MM.1S (cell line): ENCODE measurements around the gene PMEPA1.

ENCODE experiments used
- DNase-seq: peaks from one replicate; pipeline ENCODE4 v3.0.0-alpha.2; 2015
- H2AFZ ChIP-seq: fragments of 300-600 bp; sonication (generic); 2 replicates; pipeline ENCODE4 v1.6.0; 2016; ENCODE audit warnings: antibody characterized with exemption, low read length
- H3F3A ChIP-seq: fragments of 300-600 bp; sonication (generic); 2 replicates; pipeline ENCODE4 v1.6.1; 2016; ENCODE audit warnings: mild to moderate bottlenecking, antibody characterized with exemption, low read length, moderate library complexity, mixed read lengths; ENCODE audit not compliant: insufficient read depth
- H3K27ac ChIP-seq: fragments of 300-600 bp; sonication (generic); 2 replicates; pipeline ENCODE4 v1.5.1; 2016; ENCODE audit warnings: mild to moderate bottlenecking, low read length
- H3K27me3 ChIP-seq: fragments of 300-600 bp; sonication (generic); replicated peaks from 2 replicates; pipeline ENCODE4 v1.6.0; 2016; ENCODE audit warnings: low read length; ENCODE audit not compliant: insufficient read depth
- H3K36me3 ChIP-seq: fragments of 300-600 bp; sonication (generic); replicated peaks from 2 replicates; pipeline ENCODE4 v1.6.1; 2016; ENCODE audit warnings: mild to moderate bottlenecking, low read length, mixed read lengths; ENCODE audit not compliant: insufficient read depth
- H3K4me1 ChIP-seq: fragments of 300-600 bp; sonication (generic); 2 replicates; pipeline ENCODE4 v1.6.1; 2016; ENCODE audit warnings: low read length, mixed read lengths
- H3K4me2 ChIP-seq: fragments of 300-600 bp; sonication (generic); 2 replicates; pipeline ENCODE4 v1.6.0; 2016; ENCODE audit warnings: low read depth, low read length
- H3K4me3 ChIP-seq: fragments of 300-600 bp; sonication (generic); 2 replicates; pipeline ENCODE4 v1.5.1; 2016; ENCODE audit warnings: low read length, mixed read lengths
- H3K79me2 ChIP-seq: fragments of 300-600 bp; sonication (generic); 2 replicates; pipeline ENCODE4 v1.6.1; 2016; ENCODE audit warnings: mixed run types, low read length, mixed read lengths
- H3K9ac ChIP-seq: fragments of 300-600 bp; sonication (generic); 2 replicates; pipeline ENCODE4 v1.6.1; 2016; ENCODE audit warnings: low read length, mixed read lengths
- H3K9me2 ChIP-seq: fragments of 300-600 bp; sonication (generic); replicated peaks from 2 replicates; pipeline ENCODE4 v1.6.1; 2016; ENCODE audit warnings: mild to moderate bottlenecking, low read length, mixed read lengths; ENCODE audit not compliant: insufficient read depth
- H3K9me3 ChIP-seq: fragments of 300-600 bp; sonication (generic); replicated peaks from 2 replicates; pipeline ENCODE4 v1.6.1; 2016; ENCODE audit warnings: mild to moderate bottlenecking, low read length, mixed read lengths; ENCODE audit not compliant: insufficient read depth
- H4K20me1 ChIP-seq: fragments of 300-600 bp; sonication (generic); 2 replicates; pipeline ENCODE4 v1.6.1; 2016; ENCODE audit warnings: mild to moderate bottlenecking, low read length, moderate library complexity, mixed read lengths; ENCODE audit not compliant: insufficient read depth
- CTCF ChIP-seq: fragments of 300-600 bp; sonication (generic); IDR thresholded peaks from 2 replicates; pipeline ENCODE4 v1.5.1; 2016; ENCODE audit warnings: antibody characterized with exemption, low read length, mixed read lengths
- EZH2 ChIP-seq: fragments of 300-600 bp; sonication (generic); optimal IDR thresholded peaks from 2 replicates; pipeline ENCODE3; 2017; ENCODE audit warnings: low read depth, mild to moderate bottlenecking, antibody characterized with exemption, low read length, mixed read lengths
- EZH2phosphoT487 ChIP-seq: fragments of 300-600 bp; sonication (generic); IDR thresholded peaks from 2 replicates; pipeline ENCODE4 v1.6.1; 2018; ENCODE audit warnings: antibody characterized with exemption, low read length

Gene PMEPA1

GRCh38 chr20:57651881-57652605, 57.8 kb downstream of the PMEPA1 start:
- Histone ChIP-seq H3K79me2 (no peaks in the 10 kb centered on the region), H3K27ac (no peak overlapping the region), H3K27me3 (peaks cover 22% of the 10 kb centered on the region; the same call in 1 of the 2 replicates), H3F3A (no peaks in the 10 kb centered on the region), H3K4me2 (no peak overlapping the region), H3K9me2 (no peaks in the 10 kb centered on the region), H3K9me3 (no peaks in the 10 kb centered on the region), H3K4me1 (no peaks in the 10 kb centered on the region), H3K4me3 (no peak overlapping the region), H4K20me1 (no peaks in the 10 kb centered on the region), H3K36me3 (no peaks in the 10 kb centered on the region), H2AFZ (no peak overlapping the region), H3K9ac (no peak overlapping the region)
- TF ChIP-seq EZH2phosphoT487: no peak
- no peak for TF ChIP-seq EZH2
- TF ChIP-seq CTCF: no peak
- no peak for DNase-seq

- Histone ChIP-seq H3K9me2 (no peaks in the 10 kb centered on the region), H4K20me1 (no peaks in the 10 kb centered on the region), H2AFZ (no peak overlapping the region), H3K4me2 (no peak overlapping the region), H3K9me3 (no peaks in the 10 kb centered on the region), H3K9ac (no peak overlapping the region), H3K27ac (no peak overlapping the region), H3K4me3 (no peak overlapping the region), H3K36me3 (no peaks in the 10 kb centered on the region), H3K79me2 (no peaks in the 10 kb centered on the region), H3K27me3 (peaks cover 28% of the 10 kb centered on the region), H3K4me1 (no peaks in the 10 kb centered on the region), H3F3A (no peaks in the 10 kb centered on the region)
- DNase-seq: no peak
- TF ChIP-seq EZH2phosphoT487 (no peak), EZH2 (no peak), CTCF (no peak)
Measured at GRCh38 chr20:57650756-57651483, 58.9 kb downstream of the PMEPA1 start.

- no peak overlapping the region for H3K27ac ChIP-seq
- TF ChIP-seq EZH2: no peak
- H3F3A ChIP-seq: no peaks in the 10 kb centered on the region
Measured at GRCh38 chr20:57650266-57650665, 59.5 kb downstream of the PMEPA1 start.

GRCh38 chr20:57649617-57650015, 60.2 kb downstream of the PMEPA1 start:
- H4K20me1 ChIP-seq: no peaks in the 10 kb centered on the region
- H3K4me1 ChIP-seq: no peaks in the 10 kb centered on the region
- DNase-seq: no peak
- H3K79me2 ChIP-seq: no peaks in the 10 kb centered on the region
- peaks cover 32% of the 10 kb centered on the region for H3K27me3 ChIP-seq
- no peak overlapping the region for H3K4me3 ChIP-seq
- H3K9me2 ChIP-seq: no peaks in the 10 kb centered on the region
- H3K36me3 ChIP-seq: no peaks in the 10 kb centered on the region
- no peak overlapping the region for H3K4me2 ChIP-seq
- H3F3A ChIP-seq: no peaks in the 10 kb centered on the region
- H2AFZ ChIP-seq: no peak overlapping the region
- H3K27ac ChIP-seq: no peak overlapping the region
- no peak overlapping the region for H3K9ac ChIP-seq
- no peak for TF ChIP-seq EZH2
- TF ChIP-seq CTCF: no peak
- no peak for TF ChIP-seq EZH2phosphoT487
- H3K9me3 ChIP-seq: no peaks in the 10 kb centered on the region

More at GRCh38 chr20:57650266-57650665, 59.5 kb downstream of the PMEPA1 start:
- H3K36me3 ChIP-seq: no peaks in the 10 kb centered on the region
- no peaks in the 10 kb centered on the region for H4K20me1 ChIP-seq
- H3K9me2 ChIP-seq: no peaks in the 10 kb centered on the region
- no peaks in the 10 kb centered on the region for H3K79me2 ChIP-seq
- H3K9ac ChIP-seq: no peak overlapping the region
- H2AFZ ChIP-seq: no peak overlapping the region
- H3K4me1 ChIP-seq: no peaks in the 10 kb centered on the region
- H3K9me3 ChIP-seq: no peaks in the 10 kb centered on the region
- H3K27me3 ChIP-seq: peaks cover 32% of the 10 kb centered on the region
- no peak overlapping the region for H3K4me3 ChIP-seq
- H3K4me2 ChIP-seq: no peak overlapping the region
- DNase-seq: no peak
